Raji (cell line): ENCODE data around the gene NKAPL.

Experiments used
- POLR2A ChIP-seq: IDR thresholded peaks from 2 replicates; pipeline ENCODE4 v1.6.1; 2011; ENCODE audit warnings: low read depth, low read length, control low read depth; ENCODE audit not compliant: insufficient read depth

NKAPL gene

DNA sequence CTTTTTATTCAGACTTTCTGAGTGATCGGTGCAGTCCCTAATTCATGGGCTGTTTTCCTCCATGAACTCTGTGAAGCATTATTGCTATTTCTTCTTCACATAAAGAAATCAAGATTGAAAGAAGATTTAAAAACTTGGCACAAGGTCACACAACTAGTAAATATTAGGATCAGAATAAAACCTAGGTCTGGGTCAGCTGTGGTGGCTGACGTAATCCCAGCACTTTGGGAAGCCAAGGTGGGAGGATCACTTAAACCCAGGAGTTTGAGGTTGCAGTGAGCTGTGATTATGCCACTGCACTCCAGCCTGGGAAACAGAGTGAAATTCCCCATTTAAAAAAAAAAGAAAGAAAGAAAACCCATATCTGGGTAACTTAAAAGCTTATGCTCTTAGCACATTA, 32.6 kb upstream of the NKAPL start:
- no peak for TF ChIP-seq POLR2A

DNA sequence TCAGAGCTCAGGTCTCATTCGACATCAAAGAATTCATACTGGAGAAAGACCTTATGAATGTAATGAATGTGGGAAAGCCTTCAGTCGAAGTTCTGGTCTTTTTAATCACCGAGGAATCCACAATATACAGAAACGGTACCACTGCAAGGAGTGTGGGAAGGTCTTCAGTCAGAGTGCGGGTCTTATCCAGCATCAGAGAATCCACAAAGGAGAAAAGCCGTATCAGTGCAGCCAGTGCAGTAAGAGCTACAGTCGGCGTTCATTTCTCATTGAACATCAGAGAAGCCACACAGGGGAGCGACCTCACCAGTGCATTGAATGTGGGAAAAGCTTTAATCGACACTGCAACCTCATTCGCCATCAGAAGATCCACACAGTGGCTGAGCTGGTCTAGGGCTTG, 26.3 kb upstream of the NKAPL start:
- no peak for TF ChIP-seq POLR2A

DNA sequence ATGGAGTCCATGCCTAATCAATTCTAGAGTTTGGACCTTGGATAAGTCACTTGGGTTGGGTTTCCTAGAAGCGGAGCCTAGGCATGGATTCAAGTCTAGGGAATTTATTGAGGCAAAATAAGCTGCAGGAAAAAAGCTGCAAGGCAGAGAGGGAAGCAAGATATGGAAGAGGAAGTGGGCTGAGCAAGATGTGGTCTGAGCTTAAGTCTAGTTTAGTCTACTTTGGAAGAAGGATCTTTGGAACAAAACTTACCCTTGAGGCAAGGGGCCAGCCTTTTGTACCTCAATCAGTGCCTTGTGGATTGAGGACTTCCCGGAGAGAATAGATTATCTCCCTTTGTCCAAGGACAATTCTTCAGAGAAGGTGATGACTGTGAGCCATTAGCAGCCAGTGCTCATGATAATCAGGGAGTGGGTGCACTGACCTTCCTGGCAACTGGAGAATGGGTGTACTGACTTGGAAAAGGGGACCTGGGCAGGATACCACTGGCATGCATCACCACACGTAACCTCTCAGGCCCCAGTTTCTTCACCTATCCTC, 23.1 kb upstream of the NKAPL start:
- TF ChIP-seq POLR2A, result no peak

DNA sequence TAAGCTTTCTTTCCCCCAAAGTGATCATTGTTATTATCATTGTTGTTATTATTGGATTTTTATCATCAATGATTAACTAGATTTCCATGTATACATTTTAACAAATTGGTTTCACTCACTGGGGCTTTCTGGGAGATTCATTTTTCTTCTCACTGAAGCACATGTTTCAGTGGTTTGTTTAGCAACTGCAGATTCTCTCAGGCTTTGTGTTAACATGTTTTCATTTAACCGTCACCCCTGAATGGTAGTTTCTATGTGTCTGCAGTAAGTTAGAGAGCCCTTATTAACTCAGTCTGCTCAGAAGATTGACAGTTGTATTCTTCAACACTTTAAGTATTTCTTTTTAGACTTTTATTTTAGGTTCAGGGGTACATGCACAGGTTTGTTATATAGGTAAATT, 19.5 kb upstream of the NKAPL start:
- TF ChIP-seq POLR2A, result no peak

DNA sequence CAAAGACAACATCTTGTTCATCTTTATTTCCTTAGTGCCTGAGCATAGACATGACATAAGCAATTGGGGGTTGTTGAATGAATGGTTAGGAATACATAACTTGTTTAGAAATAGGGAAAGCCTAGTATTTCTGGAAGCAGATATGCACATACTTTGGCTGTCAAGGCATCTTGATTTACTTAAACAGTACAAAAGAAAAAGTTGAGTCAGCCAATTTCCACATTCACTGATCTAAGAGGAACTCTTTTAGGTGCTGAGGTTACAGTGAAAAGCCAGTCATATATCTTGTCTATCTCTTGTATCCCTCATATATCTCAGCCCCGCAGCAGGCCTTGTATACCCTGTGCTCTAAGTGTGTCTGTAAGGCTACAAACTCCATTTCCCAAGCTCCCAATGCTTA, 18.6 kb upstream of the NKAPL start:
- no peak for TF ChIP-seq POLR2A

DNA sequence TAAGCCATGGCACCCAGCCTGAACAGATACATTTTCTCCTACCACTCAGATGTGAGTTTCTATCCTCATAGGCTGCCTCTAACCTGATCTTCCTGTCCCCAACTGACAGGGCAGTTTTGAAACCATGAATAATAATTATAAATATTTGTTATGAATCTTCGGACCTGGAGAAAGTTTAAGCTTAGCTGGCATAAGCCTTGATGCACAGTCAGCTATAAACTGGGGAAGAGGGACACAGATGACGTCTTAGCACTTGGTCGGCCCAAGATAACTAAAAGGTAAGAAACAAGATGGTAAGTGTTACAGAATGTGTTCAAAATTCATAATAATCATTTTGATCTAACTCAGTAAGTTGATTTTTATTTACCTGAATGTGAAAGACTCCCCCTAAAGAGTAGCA, 15.2 kb upstream of the NKAPL start:
- no peak for TF ChIP-seq POLR2A

DNA sequence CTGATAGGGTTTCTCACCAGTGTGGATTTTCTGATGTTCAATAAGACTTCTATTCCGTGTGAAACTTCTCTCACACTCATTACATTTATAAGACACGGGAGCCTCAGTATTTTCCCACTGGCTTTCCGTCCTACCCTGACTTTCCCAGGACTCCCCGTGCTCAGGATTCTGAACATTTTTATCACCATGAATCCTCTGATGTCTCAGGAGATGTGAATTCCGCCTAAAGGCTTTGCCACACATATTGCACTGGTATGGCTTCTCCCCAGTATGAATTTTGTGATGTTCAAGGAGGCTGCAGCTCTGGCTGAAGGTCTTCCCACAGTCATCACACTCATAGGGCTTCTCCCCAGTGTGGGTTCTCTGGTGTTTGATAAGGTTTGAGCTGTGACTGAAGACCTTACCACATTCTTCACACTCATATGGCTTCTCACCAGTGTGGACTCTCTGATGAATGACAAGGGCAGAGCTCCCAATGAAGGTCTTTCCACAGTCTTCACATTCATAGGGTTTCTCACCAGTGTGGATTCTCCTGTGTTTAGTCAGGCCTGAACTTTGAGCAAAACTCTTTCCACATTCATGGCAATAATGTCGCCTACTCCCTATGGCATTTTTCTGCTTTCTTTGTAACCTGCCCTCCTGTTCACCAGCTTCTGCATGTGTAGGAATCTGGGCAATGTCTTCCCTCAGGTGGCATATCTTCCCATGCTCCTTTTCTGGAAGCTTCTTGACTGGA, 13.7 kb upstream of the NKAPL start:
- TF ChIP-seq POLR2A, result no peak

DNA sequence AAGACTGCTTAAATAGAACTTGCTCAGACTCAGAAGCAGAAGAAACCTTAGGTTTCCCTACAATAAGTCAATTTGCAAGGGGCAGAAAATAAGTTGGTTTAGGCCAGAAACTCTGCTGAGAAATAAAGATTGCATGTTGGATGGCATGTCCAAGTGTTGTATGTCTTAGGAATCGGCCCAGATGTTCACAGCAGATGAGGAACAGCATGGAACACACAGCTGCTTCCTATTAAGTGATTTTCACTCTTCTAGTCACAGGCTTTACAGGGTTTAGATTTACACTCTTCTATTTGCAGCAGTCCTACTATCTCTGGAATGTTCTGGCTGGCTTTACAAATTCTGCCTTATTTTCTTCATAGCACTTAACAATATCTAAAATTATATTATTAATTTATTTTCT, 10.2 kb upstream of the NKAPL start:
- no peak for TF ChIP-seq POLR2A

DNA sequence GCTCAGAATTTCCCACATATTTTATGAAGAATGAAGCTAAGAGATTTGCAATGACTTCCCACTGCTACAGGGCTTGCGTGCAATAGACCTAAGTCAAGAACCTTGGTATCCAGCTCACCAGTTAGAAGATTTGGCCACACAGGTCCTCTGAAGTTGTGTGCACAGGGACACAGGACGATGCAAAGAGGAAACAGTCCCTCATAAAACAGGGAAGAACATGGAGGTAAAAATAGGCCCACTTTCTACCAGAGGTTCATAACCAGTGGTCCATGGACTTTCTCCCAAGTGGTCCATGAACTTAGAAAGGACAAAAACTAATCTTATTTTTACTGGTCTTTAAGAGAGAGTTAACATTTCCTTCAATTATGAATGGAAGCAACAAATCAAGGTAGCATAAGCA, 8.3 kb upstream of the NKAPL start:
- TF ChIP-seq POLR2A, result no peak

DNA sequence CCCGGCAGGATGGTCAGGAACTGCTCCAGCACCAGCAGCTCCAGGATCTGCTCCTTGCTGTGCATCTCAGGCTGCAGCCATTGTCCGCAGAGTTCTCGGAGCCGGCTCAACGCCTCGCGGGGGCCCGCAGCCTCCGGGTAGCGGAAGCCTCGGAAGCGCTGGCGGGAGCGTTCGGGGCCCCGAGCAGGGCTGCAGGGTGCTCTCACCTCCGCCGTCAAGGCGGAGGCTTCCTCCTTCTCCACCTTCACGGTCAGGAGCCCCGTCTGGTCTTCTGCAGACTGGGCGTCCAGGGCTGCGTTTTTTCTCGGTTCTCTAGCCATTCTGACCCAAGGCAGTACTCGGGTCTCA, 7.5 kb upstream of the NKAPL start:
- no peak for TF ChIP-seq POLR2A

DNA sequence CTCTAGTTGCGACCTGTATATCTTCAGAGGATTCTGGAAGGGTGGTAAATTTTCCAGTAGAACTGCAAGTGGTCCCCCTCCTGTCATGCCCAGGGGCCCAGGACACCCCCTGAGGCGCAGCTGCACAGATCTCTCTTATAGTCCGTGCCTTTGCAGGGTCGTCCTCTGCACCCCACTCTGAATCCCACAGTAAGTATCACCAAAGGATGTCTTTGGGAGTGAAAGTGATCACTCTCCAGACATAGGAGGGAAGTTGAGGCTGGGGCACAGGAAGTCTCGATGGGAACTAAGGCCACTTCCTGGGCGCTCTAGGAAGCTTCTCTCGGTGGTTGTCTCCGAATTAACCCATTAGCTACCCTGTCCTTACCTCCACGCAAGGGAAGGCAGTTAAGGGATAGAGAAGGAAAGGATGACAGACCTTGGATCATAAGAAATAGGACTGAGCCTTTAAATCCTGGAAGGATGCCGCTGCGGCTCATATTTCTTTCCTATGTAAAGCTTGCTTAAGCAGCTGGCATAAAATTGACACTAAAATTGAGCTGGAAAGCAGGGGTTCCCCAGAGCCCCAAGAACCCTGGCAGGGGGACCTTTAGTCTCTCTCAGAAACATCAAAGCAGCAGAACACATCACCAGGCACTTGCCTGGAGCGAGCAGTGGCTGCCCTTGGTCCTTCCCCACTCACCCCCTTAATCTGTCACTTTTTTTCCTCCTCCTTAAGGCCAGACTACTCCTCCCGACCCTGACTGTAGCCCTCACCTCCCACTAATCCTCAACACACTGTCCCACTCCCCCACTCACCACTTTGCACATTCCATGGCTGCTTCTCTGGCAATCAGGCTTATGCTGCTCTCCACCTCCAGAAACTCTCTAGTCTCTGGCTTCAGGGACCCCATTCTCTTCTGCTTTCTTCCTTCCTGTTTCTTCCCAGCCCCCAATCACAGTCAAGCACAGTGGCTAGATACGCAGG, 6.8 kb upstream of the NKAPL start, which contains the start of gene ZKSCAN4:
Gene ZKSCAN4, minus strand, starts transcription at position 261 of the 967 bp plus-strand sequence. CDS start 289 bp downstream, outside the sequence.
- peak; percentile 53 for TF ChIP-seq POLR2A

DNA sequence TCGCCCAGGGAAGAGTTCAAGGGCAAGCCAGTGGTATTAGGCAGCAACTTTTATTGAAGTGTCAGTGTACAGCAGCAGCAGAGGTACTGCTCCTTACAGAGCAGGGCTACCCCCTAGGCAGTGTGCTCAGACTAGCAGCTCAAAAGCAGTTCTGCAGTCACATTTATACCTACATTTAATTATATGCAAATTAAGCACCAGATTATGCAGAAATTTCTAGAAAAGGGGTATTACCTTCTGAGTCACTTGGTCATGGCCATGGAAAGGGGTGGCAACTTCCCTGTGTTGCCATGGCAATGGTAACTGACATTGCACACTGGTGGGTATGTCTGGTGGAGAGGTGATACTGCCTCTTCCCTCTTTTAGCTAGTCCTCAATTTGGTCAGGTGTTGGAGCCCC, 5.0 kb upstream of the NKAPL start:
- no peak for TF ChIP-seq POLR2A

DNA sequence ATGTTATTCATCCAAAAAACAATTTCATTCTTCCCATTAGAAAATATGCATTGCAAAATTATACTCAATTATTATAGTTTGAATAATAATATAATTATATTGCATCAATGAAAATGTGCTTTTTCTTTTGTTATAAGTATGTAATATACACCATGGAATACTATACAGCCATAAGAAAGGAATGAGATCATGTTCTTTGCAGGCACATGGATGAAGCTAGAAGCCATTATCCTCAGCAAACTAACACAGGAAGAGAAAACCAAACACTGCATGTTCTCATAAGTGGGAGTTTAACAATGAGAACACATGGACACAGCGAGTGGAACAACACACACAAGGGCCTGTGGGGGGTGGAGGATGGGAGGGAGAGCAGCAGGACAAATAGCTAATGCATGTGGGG, 2.1 kb upstream of the NKAPL start:
- TF ChIP-seq POLR2A, result no peak

DNA sequence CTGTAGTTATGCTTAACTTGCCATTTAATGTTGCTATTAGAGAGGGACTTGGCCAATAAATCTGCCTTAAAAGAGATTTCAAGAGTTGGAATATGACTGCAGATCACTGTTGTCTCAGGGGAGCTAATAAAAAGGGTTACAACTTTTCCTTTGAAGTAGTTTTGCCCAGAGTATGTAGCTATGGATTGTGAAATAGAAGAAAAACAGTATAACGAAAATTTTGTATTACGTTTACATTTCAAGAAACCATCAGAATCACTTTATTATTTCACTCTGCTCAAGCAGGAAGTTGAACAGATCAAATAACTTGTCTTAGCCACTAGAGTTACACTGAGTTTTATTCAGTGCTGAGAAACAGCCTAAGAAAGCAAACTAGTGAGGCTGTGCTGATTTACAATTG, 4.8 kb downstream of the NKAPL start:
- no peak for TF ChIP-seq POLR2A

DNA sequence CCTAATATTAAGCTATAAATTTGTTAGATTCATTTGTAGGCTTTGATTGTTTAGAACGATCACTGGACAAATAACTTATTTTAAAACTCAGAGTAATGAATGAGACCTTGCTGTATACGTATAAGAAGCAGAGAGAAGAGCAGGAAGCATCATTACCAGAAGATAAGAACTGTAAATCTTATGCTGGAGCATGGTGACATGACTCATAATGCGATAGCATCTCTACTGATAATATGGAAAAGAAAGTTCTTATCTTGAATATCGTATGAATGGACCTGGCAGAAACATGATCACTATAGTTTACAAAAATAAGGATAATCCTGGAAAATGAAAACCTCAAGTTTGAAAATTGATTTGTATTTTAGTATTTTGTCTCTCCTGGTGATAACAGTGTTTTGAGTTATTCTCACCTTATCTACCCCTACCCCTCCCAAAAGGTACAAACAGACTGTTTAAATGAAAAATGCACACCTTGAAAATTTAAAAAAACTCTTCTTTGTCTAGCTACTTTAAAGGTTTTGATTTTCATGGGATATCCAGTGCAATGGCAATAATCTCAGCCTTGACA, 5.8 kb downstream of the NKAPL start:
- TF ChIP-seq POLR2A, result no peak
